ENCODE data around the gene NR6A1.
A peak's percentile ranks its signal among the peaks of the same experiment; 100 is the strongest.

The NR6A1 gene

GRCh38 chr9:124771021-124771866 lies at the start of gene NR6A1:
Gene NR6A1, minus strand, starts transcription at chr9:124771311.
- Mint-ChIP-seq H3K27ac (peak within 1 kb of the TSS; percentile 89), H3K4me1 (ENCODE audit: low read depth) (peaks cover 38% of the 10 kb centered on the region), H3K9me3 (ENCODE audit: low read depth) (no peaks in the 10 kb centered on the region), H3K27me3 (peaks cover 56% of the 10 kb centered on the region), H3K4me3 (peak within 1 kb of the TSS; percentile 92), H3K36me3 (no peaks in the 10 kb centered on the region)

- no peak overlapping the region for H3K4me3 Mint-ChIP-seq
- no peaks in the 10 kb centered on the region for H3K36me3 Mint-ChIP-seq
- H3K9me3 Mint-ChIP-seq (ENCODE audit: low read depth): no peaks in the 10 kb centered on the region
- H3K27ac Mint-ChIP-seq: no peak overlapping the region
- peaks cover 3% of the 10 kb centered on the region for H3K27me3 Mint-ChIP-seq
- no peaks in the 10 kb centered on the region for H3K4me1 Mint-ChIP-seq (ENCODE audit: low read depth)
These were observed 47.5 kb upstream of the NR6A1 start for GRCh38 chr9:124818431-124819281.

GRCh38 chr9:124815601-124816000 lies 44.5 kb upstream of the NR6A1 start:
- H3K4me3 Mint-ChIP-seq: no peak overlapping the region
- peaks cover 3% of the 10 kb centered on the region for H3K27me3 Mint-ChIP-seq
- no peaks in the 10 kb centered on the region for H3K36me3 Mint-ChIP-seq
- H3K9me3 Mint-ChIP-seq (ENCODE audit: low read depth): no peaks in the 10 kb centered on the region
- H3K4me1 Mint-ChIP-seq (ENCODE audit: low read depth): no peaks in the 10 kb centered on the region
- no peak overlapping the region for H3K27ac Mint-ChIP-seq

GRCh38 chr9:124814164-124814535 lies 43.0 kb upstream of the NR6A1 start:
- no peak overlapping the region for H3K27ac Mint-ChIP-seq
- H3K4me3 Mint-ChIP-seq: no peak overlapping the region
- peaks cover 3% of the 10 kb centered on the region for H3K27me3 Mint-ChIP-seq
- no peaks in the 10 kb centered on the region for H3K4me1 Mint-ChIP-seq (ENCODE audit: low read depth)
- no peaks in the 10 kb centered on the region for H3K9me3 Mint-ChIP-seq (ENCODE audit: low read depth)
- no peaks in the 10 kb centered on the region for H3K36me3 Mint-ChIP-seq

- Mint-ChIP-seq H3K4me3 (no peak overlapping the region), H3K36me3 (no peaks in the 10 kb centered on the region), H3K4me1 (ENCODE audit: low read depth) (no peaks in the 10 kb centered on the region), H3K27ac (no peak overlapping the region), H3K27me3 (peaks cover 3% of the 10 kb centered on the region), H3K9me3 (ENCODE audit: low read depth) (no peaks in the 10 kb centered on the region)
These were observed 42.5 kb upstream of the NR6A1 start for GRCh38 chr9:124813501-124814163.

GRCh38 chr9:124813041-124813440 lies 41.9 kb upstream of the NR6A1 start:
- Mint-ChIP-seq H3K27me3 (peaks cover 1% of the 10 kb centered on the region), H3K4me3 (no peak overlapping the region), H3K4me1 (ENCODE audit: low read depth) (no peaks in the 10 kb centered on the region), H3K9me3 (ENCODE audit: low read depth) (no peaks in the 10 kb centered on the region), H3K27ac (no peak overlapping the region), H3K36me3 (no peaks in the 10 kb centered on the region)

- H3K4me3 Mint-ChIP-seq: no peak overlapping the region
- H3K9me3 Mint-ChIP-seq (ENCODE audit: low read depth): no peaks in the 10 kb centered on the region
- H3K27ac Mint-ChIP-seq: no peak overlapping the region
- H3K36me3 Mint-ChIP-seq: no peaks in the 10 kb centered on the region
- H3K27me3 Mint-ChIP-seq: peaks cover under 1% of the 10 kb centered on the region
- H3K4me1 Mint-ChIP-seq (ENCODE audit: low read depth): no peaks in the 10 kb centered on the region
These were observed 41.3 kb upstream of the NR6A1 start for GRCh38 chr9:124812441-124812876.

GRCh38 chr9:124810663-124811355 lies 39.7 kb upstream of the NR6A1 start:
- Mint-ChIP-seq H3K4me3 (no peak overlapping the region), H3K27ac (no peak overlapping the region), H3K36me3 (no peaks in the 10 kb centered on the region), H3K4me1 (ENCODE audit: low read depth) (no peaks in the 10 kb centered on the region), H3K9me3 (ENCODE audit: low read depth) (no peaks in the 10 kb centered on the region), H3K27me3 (peaks cover 2% of the 10 kb centered on the region)

GRCh38 chr9:124809741-124810500 lies 38.8 kb upstream of the NR6A1 start:
- Mint-ChIP-seq H3K27me3 (peaks cover 2% of the 10 kb centered on the region), H3K9me3 (ENCODE audit: low read depth) (no peaks in the 10 kb centered on the region), H3K27ac (no peak overlapping the region), H3K4me1 (ENCODE audit: low read depth) (no peaks in the 10 kb centered on the region), H3K36me3 (no peaks in the 10 kb centered on the region), H3K4me3 (no peak overlapping the region)

GRCh38 chr9:124809211-124809610 lies 38.1 kb upstream of the NR6A1 start:
- Mint-ChIP-seq H3K9me3 (ENCODE audit: low read depth) (no peaks in the 10 kb centered on the region), H3K36me3 (no peaks in the 10 kb centered on the region), H3K4me3 (no peak overlapping the region), H3K27me3 (peaks cover 2% of the 10 kb centered on the region), H3K27ac (no peak overlapping the region), H3K4me1 (ENCODE audit: low read depth) (no peaks in the 10 kb centered on the region)

GRCh38 chr9:124808246-124808956 lies 37.3 kb upstream of the NR6A1 start:
- Mint-ChIP-seq H3K4me3 (no peak overlapping the region), H3K27ac (no peak overlapping the region), H3K36me3 (no peaks in the 10 kb centered on the region), H3K4me1 (ENCODE audit: low read depth) (no peaks in the 10 kb centered on the region), H3K9me3 (ENCODE audit: low read depth) (no peaks in the 10 kb centered on the region), H3K27me3 (peaks cover 2% of the 10 kb centered on the region)

- Mint-ChIP-seq H3K4me1 (ENCODE audit: low read depth) (no peaks in the 10 kb centered on the region), H3K4me3 (no peak overlapping the region), H3K9me3 (ENCODE audit: low read depth) (no peaks in the 10 kb centered on the region), H3K36me3 (no peaks in the 10 kb centered on the region), H3K27ac (no peak overlapping the region), H3K27me3 (peaks cover 2% of the 10 kb centered on the region)
These were observed 34.1 kb upstream of the NR6A1 start for GRCh38 chr9:124805186-124805585.

- no peaks in the 10 kb centered on the region for H3K9me3 Mint-ChIP-seq (ENCODE audit: low read depth)
- no peaks in the 10 kb centered on the region for H3K4me1 Mint-ChIP-seq (ENCODE audit: low read depth)
- H3K4me3 Mint-ChIP-seq: no peak overlapping the region
- H3K36me3 Mint-ChIP-seq: no peaks in the 10 kb centered on the region
- peaks cover 3% of the 10 kb centered on the region for H3K27me3 Mint-ChIP-seq
- no peak overlapping the region for H3K27ac Mint-ChIP-seq
These were observed 32.8 kb upstream of the NR6A1 start for GRCh38 chr9:124803911-124804310.

Data from activated naive CD8-positive, alpha-beta T cell (primary cell).